Amygdala (tissue), 56 donors: Measurements from ENCODE around the gene S1PR2.
"Not testable (repeated sequence)": the region's sequence is repeated elsewhere in the genome, so short reads cannot be mapped to it uniquely, and the experiment has no call there.

Experiments used
- DNase-seq, 56 donors: peaks; one replicate each; lab custom pipeline; 2025; lab: John Stamatoyannopoulos, UW

S1PR2 gene

GRCh38 chr19:10227026-10227971 is 3.8 kb downstream of the S1PR2 start:
- DNase-seq, result peak in 55 of 56 donors; percentile 29 to 97 (median 87)

DNA sequence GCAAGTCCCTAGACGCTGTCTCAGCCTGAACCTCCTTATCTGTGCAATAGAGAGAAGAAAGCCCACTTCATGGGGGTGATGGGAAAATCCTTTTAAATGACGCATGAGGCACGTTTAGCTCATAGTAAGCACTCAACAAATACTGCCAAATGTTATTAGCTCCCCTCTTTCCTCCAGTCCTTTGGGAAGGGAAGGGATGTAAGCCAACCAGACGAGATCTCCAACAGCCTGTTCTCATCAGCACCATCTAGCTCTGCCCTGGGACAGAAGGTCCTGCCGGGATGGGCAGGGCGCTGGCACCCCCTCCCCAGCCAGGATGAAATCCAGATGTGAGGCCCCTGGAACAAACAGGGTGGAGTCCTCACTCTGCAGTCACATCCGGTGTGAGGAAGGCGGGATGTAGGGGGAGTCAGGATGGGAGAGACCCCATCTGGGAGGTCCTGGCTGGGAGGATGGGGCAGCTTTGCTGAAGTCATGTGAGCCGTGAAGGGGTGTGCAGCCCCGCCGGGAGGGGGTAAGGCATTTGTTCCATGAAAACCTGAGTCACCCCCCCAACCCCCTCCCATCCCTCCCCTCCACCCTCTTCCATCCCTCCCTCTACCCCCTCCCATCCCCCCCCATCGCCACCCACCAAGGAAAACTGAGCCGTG is 4.6 kb downstream of the S1PR2 start:
- DNase-seq, result peak in 24 of 56 donors; percentile 4 to 67 (median 44)

DNA sequence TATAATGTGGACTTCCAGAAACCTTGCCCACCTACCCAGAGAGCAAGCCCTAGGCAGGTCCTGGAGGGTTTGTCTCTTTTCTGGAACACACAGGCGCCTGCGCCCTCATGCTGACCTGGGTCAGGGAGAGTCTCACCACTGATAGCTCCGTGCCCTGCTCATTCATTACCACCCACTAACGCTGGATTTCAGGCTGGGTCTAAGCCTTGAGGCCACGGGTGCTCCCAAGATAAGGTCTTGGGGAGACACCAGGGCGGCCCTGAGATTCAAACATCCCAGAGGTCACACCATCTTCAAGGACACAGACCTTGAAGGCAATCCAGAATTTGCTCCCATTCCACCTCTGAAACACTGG is 5.1 kb downstream of the S1PR2 start:
- DNase-seq, result no peak

GRCh38 chr19:10224337-10224736 is 6.8 kb downstream of the S1PR2 start:
- DNase-seq, result no peak

GRCh38 chr19:10223488-10224213 is 7.5 kb downstream of the S1PR2 start:
- DNase-seq, result no peak

DNA sequence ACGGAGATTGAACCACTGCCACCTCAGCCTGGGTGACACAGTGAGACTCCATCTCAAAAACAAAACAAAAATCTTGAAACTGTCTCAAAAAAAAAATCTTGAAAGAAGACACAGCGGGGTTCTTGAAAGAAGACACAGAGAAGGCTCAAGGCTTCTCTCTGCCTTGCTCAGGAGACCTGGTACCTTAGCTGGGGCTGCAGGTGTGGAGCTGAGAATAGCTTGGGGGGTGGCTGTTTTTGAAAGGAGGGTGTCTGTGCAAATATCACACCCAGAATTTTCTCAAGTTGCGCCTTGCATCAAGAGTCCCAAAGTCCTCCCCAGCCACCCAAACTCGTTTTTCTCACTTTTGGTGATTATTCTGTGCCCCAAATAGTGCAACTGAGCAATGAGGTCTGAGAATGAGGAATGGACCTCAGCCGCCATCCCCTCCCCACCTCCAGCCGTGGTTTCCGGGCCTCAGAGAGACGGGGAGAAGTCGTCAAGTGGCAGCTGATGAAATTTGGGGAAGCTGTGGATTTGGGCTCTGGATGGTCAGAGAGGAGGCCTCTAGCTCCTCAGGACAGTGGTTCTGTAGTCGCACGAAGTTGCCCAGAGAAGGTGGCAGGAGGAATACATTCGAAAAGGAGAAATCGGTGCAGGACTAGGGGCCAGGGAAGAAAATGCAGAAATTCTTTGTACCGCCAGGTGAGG is 8.8 kb downstream of the S1PR2 start:
- DNase-seq, result peak in 2 of 56 donors; percentile 3 to 8

GRCh38 chr19:10220695-10221094 is 10.4 kb downstream of the S1PR2 start:
- no peak for DNase-seq

GRCh38 chr19:10219678-10220077 is 11.5 kb downstream of the S1PR2 start:
- no peak for DNase-seq

GRCh38 chr19:10217085-10217484 is 14.0 kb downstream of the S1PR2 start:
- no peak for DNase-seq

GRCh38 chr19:10214784-10215183 is 16.3 kb downstream of the S1PR2 start:
- no peak for DNase-seq

DNA sequence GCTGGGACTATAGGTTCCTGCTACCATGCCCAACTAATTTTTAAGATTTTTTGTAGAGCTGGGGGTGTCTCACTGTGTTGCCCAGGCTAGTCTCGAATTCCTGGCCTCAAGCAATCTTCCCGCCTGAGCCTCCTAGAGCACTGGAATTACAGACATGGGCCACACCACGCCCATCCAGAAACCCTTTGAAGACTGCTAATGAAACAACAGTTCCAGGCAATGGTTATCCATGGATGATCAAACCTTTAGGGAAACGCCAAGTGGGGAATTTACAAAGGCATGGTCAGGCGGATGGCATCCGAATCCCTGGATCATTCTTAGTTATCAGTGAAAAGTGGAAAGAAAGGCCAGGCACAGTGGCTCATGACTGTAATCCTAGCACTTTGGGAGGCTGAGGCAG is 19.4 kb downstream of the S1PR2 start:
- DNase-seq, result no peak

GRCh38 chr19:10211061-10211460 is 20.1 kb downstream of the S1PR2 start:
- DNase-seq, result peak in 1 of 56 donors; percentile 5

- peak in 8 of 56 donors; percentile 3 to 37 (median 16) for DNase-seq
Observed at GRCh38 chr19:10209315-10209714, 21.8 kb downstream of the S1PR2 start.

GRCh38 chr19:10207026-10207425 is 24.1 kb downstream of the S1PR2 start:
- no peak for DNase-seq

- no peak for DNase-seq
Observed at GRCh38 chr19:10206226-10206885, 24.8 kb downstream of the S1PR2 start.

- no peak for DNase-seq
Observed at GRCh38 chr19:10205636-10206035, 25.5 kb downstream of the S1PR2 start.

- DNase-seq, result no peak
Observed at GRCh38 chr19:10203686-10204085, 27.4 kb downstream of the S1PR2 start.

DNA sequence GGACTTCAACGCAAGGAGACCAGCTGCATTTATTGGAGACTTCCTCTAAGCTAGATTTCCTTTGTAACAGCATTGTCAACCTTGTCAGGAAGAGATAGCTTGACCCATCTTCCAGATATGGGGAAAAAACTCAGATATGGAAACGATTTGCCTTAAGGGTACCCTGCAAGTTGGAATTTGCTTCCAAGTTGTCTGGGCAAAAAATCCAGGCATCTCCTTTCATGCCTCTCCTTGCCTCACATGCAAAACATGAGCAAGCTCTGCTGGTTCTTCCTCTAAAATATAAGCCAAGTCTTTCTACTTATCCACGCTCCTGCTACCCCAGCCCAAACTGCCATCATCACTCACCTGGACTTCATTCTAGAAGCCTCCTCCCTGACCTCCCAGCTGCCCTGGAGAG is 30.0 kb downstream of the S1PR2 start:
- no peak for DNase-seq

GRCh38 chr19:10200101-10200500 is 31.0 kb downstream of the S1PR2 start:
- not testable (repeated sequence) for DNase-seq
